Endothelial cell of umbilical vein (primary cell): Measurements from ENCODE around the gene GCH1.

Experiments
- CTCF ChIP-seq, 2 donors: IDR thresholded peaks; 1 replicate in 1 of 2; 2 replicates in 1 of 2; pipeline ENCODE4 v1.5.1; 2011; ENCODE audit warnings: low read length in 2 of 2, mild to moderate bottlenecking in 2 of 2, moderate library complexity in 2 of 2, control low read depth in 1 of 2, inconsistent platforms in 1 of 2, low read depth in 1 of 2; ENCODE audit not compliant: insufficient read depth in 1 of 2; ENCODE audit errors: extremely low read depth in 1 of 2
- EZH2 ChIP-seq: IDR thresholded peaks from 2 replicates; pipeline ENCODE4 v1.6.1; 2012; ENCODE audit warnings: borderline replicate concordance, low read depth, mild to moderate bottlenecking, moderate library complexity, low read length, inconsistent platforms; ENCODE audit not compliant: severe bottlenecking

DNA sequence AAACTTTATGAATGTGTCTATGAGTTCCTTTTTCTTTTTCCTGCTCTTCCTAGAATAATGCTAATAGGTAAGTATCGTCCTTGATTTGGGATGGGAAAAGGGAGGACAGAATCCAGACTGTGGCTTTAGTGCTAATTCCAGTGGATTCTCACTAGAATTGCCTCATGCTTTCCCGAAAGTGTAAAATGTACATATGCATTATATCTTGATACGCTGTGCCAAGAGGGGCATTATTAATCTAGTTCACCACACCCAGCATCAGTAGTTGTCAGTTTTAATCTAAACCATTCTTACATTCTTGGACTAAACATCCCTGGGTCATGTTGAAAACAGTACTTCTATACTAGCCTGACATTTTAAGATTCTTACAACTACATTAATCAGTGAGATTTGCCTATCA, 49.3 kb downstream of the GCH1 start:
- TF ChIP-seq CTCF (IDR thresholded peaks at IDR 0.05; ENCODE audit: extremely low read depth in 1 of 2, insufficient read depth in 1 of 2, low read depth in 1 of 2, low read length in 2 of 2) = no peak
- TF ChIP-seq EZH2 = no peak
